Spleen (tissue), 7 donors: ENCODE data around the gene TTC7B.

Experiments used
- CTCF ChIP-seq, 11 experiments: fragments of 200-600 bp in 7 of 11; fragments of 450-650 bp in 4 of 11; sonication (generic) in 4 of 11; IDR thresholded peaks in 8 of 11; conservative IDR thresholded peaks in 3 of 11; 1 replicate in 7 of 11; 2 replicates in 4 of 11; pipeline versions ENCODE4 v1.4.0 to v1.8.0; 2016 to 2021; ENCODE audit warnings: antibody characterized with exemption in 11 of 11, inconsistent platforms in 4 of 11, mild to moderate bottlenecking in 1 of 11
- POLR2A ChIP-seq, 3 donors: fragments of 450-650 bp; IDR thresholded peaks; one replicate each; pipeline ENCODE4 v1.5.1; 2017; ENCODE audit warnings: antibody characterized with exemption in 3 of 3, mild to moderate bottlenecking in 1 of 3
- POLR2AphosphoS5 ChIP-seq, 3 donors: sonication (generic); formaldehyde crosslinking; IDR thresholded peaks; one replicate each; pipeline ENCODE4 v1.5.1; 2017; ENCODE audit warnings: antibody characterized with exemption in 3 of 3
- donor health status: DM: no; HTN: no; CAD: no; lungs with moderate emphysema.
- donor health status: DM: no; HTN: no; CAD: no.
- donor health status: DM: no; HTN: no; CAD: no.

DNA sequence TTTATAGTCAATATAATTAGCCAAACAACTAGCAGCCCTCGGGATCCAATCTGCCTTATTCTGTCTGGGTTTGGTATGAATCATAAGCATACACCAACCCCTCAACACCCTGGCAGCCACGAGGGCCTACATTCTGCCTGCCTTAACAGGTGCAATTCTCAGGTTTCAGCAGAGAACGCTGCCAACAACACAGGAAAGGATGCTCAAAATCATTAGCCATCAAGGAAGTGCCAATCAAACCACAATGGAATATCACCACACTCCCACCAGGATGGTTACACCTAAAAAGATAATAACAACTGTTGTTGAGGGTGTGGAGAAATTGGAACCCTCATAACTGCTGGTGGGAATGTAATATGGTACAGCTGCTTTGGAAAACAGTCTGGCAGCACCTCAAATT lies 122.8 kb downstream of the TTC7B start:
- TF ChIP-seq POLR2A (IDR thresholded peaks at IDR 0.05): no peak
- TF ChIP-seq CTCF (IDR thresholded peaks at IDR 0.05 in 8 of 11, conservative IDR thresholded peaks at IDR 0.05 in 3 of 11): no peak
- TF ChIP-seq POLR2AphosphoS5 (IDR thresholded peaks at IDR 0.05): no peak
